ENCODE measurements around the gene TSPAN9.

TSPAN9 gene

DNA sequence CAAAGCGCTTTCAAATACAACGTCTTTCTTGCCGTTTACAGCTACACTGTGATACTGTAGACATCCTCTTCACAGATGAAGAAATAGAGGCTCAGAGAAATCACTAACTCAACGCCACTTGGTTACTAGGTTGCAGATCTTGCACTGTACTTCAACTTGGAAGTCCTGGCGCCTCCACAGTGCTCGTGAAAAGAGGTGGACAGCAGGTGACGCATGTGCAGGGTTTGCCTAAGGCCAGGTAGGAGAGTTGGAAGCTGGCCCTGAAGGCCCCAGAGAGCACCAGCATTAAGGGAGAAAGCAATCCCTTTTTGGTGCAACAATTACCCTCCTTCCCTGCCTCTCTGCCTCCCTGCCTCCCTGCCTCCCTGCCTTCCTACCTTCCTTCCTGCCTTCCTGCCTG is 22.8 kb upstream of the TSPAN9 start:
- Mint-ChIP-seq H3K4me3 (no peak overlapping the region), H3K4me1 (peaks cover 35% of the 10 kb centered on the region), H3K27ac (peak overlapping the region in 2 of 3 experiments; percentile 31 to 87), H3K9me3 (peaks cover 2% of the 10 kb centered on the region), H3K27me3 (ENCODE audit: low read depth) (no peaks in the 10 kb centered on the region), H3K36me3 (ENCODE audit: low read depth) (no peaks in the 10 kb centered on the region)
- TF ChIP-seq, protein P1, sequence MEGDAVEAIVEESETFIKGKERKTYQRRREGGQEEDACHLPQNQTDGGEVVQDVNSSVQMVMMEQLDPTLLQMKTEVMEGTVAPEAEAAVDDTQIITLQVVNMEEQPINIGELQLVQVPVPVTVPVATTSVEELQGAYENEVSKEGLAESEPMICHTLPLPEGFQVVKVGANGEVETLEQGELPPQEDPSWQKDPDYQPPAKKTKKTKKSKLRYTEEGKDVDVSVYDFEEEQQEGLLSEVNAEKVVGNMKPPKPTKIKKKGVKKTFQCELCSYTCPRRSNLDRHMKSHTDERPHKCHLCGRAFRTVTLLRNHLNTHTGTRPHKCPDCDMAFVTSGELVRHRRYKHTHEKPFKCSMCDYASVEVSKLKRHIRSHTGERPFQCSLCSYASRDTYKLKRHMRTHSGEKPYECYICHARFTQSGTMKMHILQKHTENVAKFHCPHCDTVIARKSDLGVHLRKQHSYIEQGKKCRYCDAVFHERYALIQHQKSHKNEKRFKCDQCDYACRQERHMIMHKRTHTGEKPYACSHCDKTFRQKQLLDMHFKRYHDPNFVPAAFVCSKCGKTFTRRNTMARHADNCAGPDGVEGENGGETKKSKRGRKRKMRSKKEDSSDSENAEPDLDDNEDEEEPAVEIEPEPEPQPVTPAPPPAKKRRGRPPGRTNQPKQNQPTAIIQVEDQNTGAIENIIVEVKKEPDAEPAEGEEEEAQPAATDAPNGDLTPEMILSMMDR (IDR thresholded peaks at IDR 0.05; ENCODE audit: unreplicated experiment in 3 of 3) = no peak

DNA sequence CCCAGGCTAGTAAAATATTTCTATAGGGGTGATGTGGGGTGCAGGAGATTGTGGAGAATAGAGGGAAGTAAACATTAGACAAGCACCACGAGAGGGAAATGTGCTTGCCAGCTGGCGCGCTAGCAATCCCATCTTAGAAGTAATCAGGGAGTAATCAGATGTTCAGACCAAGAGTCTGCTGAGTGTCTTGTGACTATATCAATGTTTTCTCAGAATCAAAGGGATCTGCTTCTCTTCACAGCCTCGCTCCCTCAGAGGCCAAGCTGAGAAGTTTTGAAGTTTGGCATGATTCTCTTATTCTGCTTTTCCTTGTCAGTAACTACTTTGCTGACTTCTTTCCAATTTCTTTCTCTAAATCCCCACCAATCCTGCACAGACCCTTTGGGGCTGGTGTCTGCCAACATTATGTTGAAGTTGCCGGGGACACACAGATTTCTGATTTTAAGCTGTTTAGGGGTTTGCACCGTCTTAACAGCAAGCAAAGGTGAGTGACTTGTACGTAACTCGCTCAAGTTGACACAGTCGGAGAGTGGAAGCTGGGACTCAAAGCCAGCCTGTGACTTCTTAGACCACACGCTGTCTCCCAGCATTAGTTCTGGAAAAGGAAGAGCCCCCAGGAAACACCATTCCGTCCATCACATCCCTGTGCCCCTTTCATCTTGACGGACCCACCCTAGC is 22.0 kb upstream of the TSPAN9 start:
- peak overlapping the region; percentile 31 to 87 (median 87) for H3K27ac Mint-ChIP-seq
- H3K36me3 Mint-ChIP-seq (ENCODE audit: low read depth) = no peaks in the 10 kb centered on the region
- H3K9me3 Mint-ChIP-seq = peaks cover 2% of the 10 kb centered on the region
- TF ChIP-seq, protein P1 (IDR thresholded peaks at IDR 0.05; ENCODE audit: unreplicated experiment in 3 of 3) = no peak
- H3K4me1 Mint-ChIP-seq = peaks cover 27% of the 10 kb centered on the region
- no peaks in the 10 kb centered on the region for H3K27me3 Mint-ChIP-seq (ENCODE audit: low read depth)
- peak overlapping the region in 1 of 3 experiments; percentile 4 for H3K4me3 Mint-ChIP-seq

DNA sequence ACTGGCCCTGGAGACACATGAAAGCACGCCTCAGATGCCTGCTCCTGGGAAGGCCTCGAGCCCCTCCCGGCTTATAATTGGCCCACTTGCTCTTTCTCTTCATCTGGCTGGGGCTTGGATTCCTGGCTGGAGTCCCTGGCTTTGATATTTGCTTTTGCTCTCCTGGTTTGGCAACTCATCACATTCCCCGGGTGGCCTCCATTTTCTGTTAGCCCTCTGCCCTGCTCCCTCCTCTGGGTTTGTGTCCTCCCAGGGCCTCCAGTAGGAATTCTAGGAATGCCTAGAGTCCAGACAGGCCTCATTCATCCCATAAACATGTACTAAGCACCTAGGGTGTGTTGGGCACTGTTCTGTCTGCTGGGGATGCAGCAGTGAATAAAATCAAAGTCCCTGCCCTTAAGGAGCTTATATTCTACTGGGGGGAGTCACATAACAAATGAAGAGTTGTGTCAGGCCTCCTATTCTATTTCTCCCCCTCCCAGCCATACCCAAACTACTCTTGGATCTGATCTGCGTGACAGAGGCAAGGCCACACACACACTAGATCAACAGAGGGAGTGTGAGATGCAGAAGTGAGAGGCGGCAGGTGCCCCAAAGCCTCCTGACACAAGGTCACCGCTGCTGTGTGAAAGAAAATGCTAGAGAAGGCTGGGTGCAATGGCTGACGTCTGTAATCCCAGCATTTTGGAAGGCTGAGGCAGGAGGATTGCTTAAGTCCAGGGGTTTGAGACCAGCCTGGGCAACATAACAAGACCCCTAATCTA is 21.3 kb upstream of the TSPAN9 start:
- no peaks in the 10 kb centered on the region for H3K36me3 Mint-ChIP-seq (ENCODE audit: low read depth)

DNA sequence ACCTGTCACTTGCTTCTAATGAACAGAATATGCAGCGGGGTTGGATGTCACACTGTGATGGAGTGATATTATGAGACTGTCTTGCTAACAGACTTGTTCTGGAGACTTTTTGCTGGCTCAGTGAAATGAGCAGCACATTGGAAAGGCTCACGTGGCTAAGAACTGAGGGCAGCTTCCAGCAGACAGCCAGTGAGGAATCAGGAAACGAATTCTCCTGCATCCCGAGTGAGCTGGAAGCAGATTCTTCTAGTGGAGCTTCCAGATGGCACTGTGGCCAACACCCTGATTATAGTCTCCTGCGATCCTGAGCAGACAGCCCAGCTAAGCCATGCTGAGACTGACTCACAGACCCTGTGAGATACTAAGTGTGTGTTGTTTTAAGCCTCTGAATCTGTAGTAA is 16.1 kb upstream of the TSPAN9 start:
- TF ChIP-seq, protein P1 (IDR thresholded peaks at IDR 0.05; ENCODE audit: unreplicated experiment in 3 of 3) = no peak
- peaks cover 11% of the 10 kb centered on the region for H3K9me3 Mint-ChIP-seq

More for the DNA sequence above, 21.3 kb upstream of the TSPAN9 start:
- peak overlapping the region in 1 of 3 experiments; percentile 3 for H3K4me3 Mint-ChIP-seq
- peaks cover 3% of the 10 kb centered on the region for H3K27me3 Mint-ChIP-seq (ENCODE audit: low read depth)
- peaks cover 2% of the 10 kb centered on the region for H3K9me3 Mint-ChIP-seq
- peak overlapping the region; percentile 25 to 87 (median 87) for H3K27ac Mint-ChIP-seq
- H3K4me1 Mint-ChIP-seq = peaks cover 23% of the 10 kb centered on the region
- TF ChIP-seq, protein P1 (IDR thresholded peaks at IDR 0.05; ENCODE audit: unreplicated experiment in 3 of 3) = no peak

DNA sequence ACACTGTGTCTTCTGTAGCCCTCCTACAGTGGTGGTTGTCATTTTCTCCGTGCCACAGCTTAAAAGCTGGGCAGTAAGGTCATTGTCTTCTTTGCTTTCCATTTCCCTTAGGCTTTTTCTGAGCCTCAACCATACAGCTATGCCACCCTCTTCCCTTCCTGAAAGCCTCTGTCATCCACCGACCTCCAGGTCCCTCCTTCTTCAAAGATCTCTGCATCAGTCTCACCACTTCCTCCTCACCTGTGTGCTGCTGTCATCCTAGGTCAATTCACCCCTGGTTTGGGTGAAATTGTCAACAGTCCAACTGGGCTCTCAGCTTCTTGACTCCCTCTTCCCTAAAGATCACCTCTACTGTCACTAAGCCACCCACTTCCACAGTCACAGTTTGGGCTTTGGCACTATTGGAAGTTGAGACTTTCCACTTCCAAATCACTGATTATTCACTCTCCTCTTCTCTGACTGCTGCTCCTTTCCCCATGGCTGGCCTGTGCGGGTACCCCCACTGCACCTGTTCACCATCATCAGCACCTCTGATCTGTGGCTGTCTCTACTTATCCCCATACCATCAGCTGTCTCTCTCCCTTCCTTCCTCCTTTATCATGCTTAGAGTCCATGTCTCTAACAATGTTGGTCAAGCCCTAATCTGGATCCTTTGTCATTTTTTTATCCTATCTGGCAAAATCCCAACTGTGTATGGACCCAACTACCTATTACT is 15.5 kb upstream of the TSPAN9 start:
- H3K9me3 Mint-ChIP-seq = peaks cover 11% of the 10 kb centered on the region
- no peak overlapping the region for H3K27ac Mint-ChIP-seq
- H3K4me1 Mint-ChIP-seq = peaks cover 8% of the 10 kb centered on the region
- TF ChIP-seq, protein P1 (IDR thresholded peaks at IDR 0.05; ENCODE audit: unreplicated experiment in 3 of 3) = no peak
- H3K36me3 Mint-ChIP-seq (ENCODE audit: low read depth) = no peaks in the 10 kb centered on the region
- no peak overlapping the region for H3K4me3 Mint-ChIP-seq
- H3K27me3 Mint-ChIP-seq (ENCODE audit: low read depth) = peaks cover 13% of the 10 kb centered on the region

More for the DNA sequence above, 16.1 kb upstream of the TSPAN9 start:
- no peak overlapping the region for H3K27ac Mint-ChIP-seq
- no peaks in the 10 kb centered on the region for H3K36me3 Mint-ChIP-seq (ENCODE audit: low read depth)
- no peak overlapping the region for H3K4me3 Mint-ChIP-seq
- peaks cover 9% of the 10 kb centered on the region for H3K4me1 Mint-ChIP-seq
- peaks cover 8% of the 10 kb centered on the region for H3K27me3 Mint-ChIP-seq (ENCODE audit: low read depth)
